RWPE2 (cell line): ENCODE results near the gene HOXC9.

Experiments used
- ATAC-seq: fragments of 200-7000 bp; cut with Tn5 transposase; 3 replicates; pipeline ENCODE4 v1.9.1; 2021; ENCODE audit warnings: low read depth
- DNase-seq: peaks from one replicate; pipeline ENCODE4 v3.0.0-alpha.2; 2020; ENCODE audit warnings: low spot score
- H3K27ac ChIP-seq: fragments of 450-650 bp; 2 replicates; pipeline ENCODE4 v1.5.1; 2017; ENCODE audit warnings: mild to moderate bottlenecking; ENCODE audit not compliant: poor library complexity, severe bottlenecking
- H3K27me3 ChIP-seq: fragments of 250-450 bp; sonication (Bioruptor Pico); 2 replicates; pipeline ENCODE4 v1.5.1; 2021; ENCODE audit warnings: mild to moderate bottlenecking, moderate library complexity; ENCODE audit not compliant: insufficient read depth, poor library complexity, severe bottlenecking
- H3K36me3 ChIP-seq: fragments of 250-450 bp; sonication (Bioruptor Pico); 2 replicates; pipeline ENCODE4 v1.5.1; 2020; ENCODE audit warnings: low read depth, mild to moderate bottlenecking, moderate library complexity
- H3K4me1 ChIP-seq: fragments of 250-450 bp; sonication (Bioruptor Pico); 2 replicates; pipeline ENCODE4 v1.5.1; 2021; ENCODE audit warnings: mild to moderate bottlenecking, moderate library complexity; ENCODE audit not compliant: insufficient read depth, poor library complexity, severe bottlenecking
- H3K4me3 ChIP-seq: fragments of 250-450 bp; sonication (Bioruptor Pico); 2 replicates; pipeline ENCODE4 v1.5.1; 2021; ENCODE audit warnings: mild to moderate bottlenecking, moderate library complexity; ENCODE audit not compliant: severe bottlenecking
- H3K9me3 ChIP-seq: fragments of 250-450 bp; sonication (Bioruptor Pico); 2 replicates; pipeline ENCODE4 v1.5.1; 2021; ENCODE audit warnings: mild to moderate bottlenecking, moderate library complexity; ENCODE audit not compliant: severe bottlenecking
- TF ChIP-seq, protein P1 (sequence below): fragments of 450-650 bp; IDR thresholded peaks from one replicate; pipeline ENCODE4 v1.5.1; 2017; ENCODE audit warnings: mild to moderate bottlenecking, moderate library complexity; ENCODE audit not compliant: poor library complexity, severe bottlenecking

HOXC9 gene

DNA sequence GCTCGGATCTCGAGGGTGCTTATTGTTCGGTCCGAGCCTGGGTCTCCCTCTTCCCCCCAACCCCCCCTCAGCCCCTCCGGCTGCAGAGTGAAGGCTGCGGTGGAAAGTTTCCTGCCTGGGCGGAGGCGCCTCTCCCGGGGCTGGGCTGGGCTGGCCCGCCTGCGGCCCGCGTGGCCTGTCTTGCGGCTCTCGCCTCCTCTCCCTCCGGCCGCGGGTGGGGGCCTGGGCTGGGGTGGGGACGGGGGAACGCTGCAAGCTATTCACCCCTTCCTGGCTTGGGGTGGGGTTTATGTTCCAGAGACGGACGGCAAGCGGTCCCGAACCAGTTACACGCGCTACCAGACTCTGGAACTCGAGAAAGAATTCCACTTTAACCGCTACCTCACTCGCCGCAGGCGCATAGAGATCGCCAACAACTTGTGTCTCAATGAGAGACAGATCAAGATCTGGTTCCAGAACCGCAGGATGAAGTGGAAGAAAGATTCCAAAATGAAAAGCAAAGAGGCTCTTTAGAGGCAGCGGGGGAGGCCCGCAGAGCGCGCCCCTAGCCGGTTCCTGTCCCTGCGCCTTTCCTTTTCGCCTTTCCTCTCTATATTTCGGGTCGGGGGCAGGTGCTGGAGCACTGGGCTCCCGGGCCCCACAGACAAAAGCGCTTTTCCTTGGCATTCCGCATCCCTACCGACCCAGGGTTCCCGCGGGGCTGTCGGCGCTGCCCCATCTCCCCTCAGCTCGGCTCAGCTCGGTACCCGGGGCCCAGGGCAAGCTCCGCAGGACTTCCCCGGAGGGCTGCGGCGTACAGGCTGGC lies 34.2 kb downstream of the HOXC9 start:
- TF ChIP-seq, protein P1, sequence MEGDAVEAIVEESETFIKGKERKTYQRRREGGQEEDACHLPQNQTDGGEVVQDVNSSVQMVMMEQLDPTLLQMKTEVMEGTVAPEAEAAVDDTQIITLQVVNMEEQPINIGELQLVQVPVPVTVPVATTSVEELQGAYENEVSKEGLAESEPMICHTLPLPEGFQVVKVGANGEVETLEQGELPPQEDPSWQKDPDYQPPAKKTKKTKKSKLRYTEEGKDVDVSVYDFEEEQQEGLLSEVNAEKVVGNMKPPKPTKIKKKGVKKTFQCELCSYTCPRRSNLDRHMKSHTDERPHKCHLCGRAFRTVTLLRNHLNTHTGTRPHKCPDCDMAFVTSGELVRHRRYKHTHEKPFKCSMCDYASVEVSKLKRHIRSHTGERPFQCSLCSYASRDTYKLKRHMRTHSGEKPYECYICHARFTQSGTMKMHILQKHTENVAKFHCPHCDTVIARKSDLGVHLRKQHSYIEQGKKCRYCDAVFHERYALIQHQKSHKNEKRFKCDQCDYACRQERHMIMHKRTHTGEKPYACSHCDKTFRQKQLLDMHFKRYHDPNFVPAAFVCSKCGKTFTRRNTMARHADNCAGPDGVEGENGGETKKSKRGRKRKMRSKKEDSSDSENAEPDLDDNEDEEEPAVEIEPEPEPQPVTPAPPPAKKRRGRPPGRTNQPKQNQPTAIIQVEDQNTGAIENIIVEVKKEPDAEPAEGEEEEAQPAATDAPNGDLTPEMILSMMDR, result no peak
- Histone ChIP-seq H3K27ac (no peak overlapping the region), H3K36me3 (no peaks in the 10 kb centered on the region), H3K27me3 (peaks cover 83% of the 10 kb centered on the region), H3K4me1 (no peaks in the 10 kb centered on the region), H3K4me3 (peak overlapping the region; percentile 34), H3K9me3 (no peaks in the 10 kb centered on the region)
- DNase-seq (no peak), ATAC-seq (0 out of 3 replicates have a peak, but pooled peaks have one; percentile 13)

DNA sequence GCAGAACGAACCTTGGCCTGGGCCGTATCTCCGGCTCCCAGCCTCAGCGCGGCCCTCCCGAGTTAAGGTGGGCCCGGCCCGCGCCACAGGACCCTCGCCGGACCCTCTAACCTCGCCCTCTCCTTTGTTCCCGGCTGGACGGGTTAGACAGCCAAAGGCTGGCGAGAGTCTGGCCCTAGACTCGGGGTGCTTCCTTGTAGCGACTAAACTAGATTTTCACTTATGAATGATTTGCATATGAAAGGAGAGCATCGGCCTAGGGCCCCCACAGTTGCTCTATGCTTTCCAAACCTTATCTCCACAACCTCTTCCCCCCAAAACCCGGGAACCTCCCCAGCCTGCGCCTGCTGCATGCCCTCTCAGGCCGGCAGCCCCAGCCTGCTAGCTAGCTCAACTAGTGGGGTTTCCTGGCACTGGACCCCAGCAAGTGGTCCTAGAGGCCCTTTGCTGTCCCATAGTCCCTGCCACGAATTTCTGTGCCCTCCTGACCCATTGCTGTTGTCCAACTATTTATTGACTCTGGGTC lies 34.9 kb downstream of the HOXC9 start:
- Histone ChIP-seq H3K4me3 (no peak overlapping the region), H3K4me1 (no peaks in the 10 kb centered on the region), H3K9me3 (no peaks in the 10 kb centered on the region), H3K27me3 (peaks cover 85% of the 10 kb centered on the region), H3K27ac (no peak overlapping the region), H3K36me3 (no peaks in the 10 kb centered on the region)
- no peak for ATAC-seq
- TF ChIP-seq, protein P1, result no peak
- DNase-seq, result no peak

DNA sequence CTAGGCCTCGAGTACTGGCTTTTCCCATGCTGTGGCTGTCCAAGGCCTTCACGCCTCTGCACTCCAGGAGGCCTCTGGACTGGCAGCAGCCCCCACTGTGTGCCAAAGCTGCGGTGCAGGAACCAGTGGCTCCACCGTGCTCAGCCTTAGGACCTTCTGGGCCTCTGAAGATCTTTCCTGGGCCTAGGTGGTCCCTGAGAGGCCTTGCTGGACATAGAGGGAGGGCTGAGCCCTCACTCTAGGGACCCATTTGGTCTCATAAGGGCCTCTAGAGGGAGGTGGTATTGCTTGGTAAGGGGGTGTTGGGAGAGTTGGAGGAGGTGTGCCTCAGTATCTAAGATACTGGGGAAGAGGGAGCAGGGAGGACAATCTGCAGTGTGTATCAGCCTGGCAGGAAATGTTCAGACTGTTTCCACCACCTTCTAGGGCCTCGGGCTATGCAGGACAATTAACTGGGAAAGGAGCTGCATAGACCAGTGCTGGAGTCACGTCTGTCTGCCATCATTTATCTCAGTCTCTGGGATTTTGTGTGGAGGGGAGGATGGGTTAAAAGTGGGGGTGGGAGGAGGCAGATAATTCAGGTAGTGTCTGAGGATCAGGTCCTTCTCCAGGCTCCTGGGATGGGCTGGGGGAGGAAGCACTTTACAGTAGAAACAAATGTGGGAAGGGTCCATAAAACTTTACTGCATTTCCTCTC lies 35.8 kb downstream of the HOXC9 start:
- TF ChIP-seq, protein P1, result no peak
- Histone ChIP-seq H3K9me3 (no peaks in the 10 kb centered on the region), H3K27me3 (peaks cover 85% of the 10 kb centered on the region), H3K4me3 (no peak overlapping the region), H3K27ac (no peak overlapping the region), H3K4me1 (no peaks in the 10 kb centered on the region), H3K36me3 (no peaks in the 10 kb centered on the region)
- ATAC-seq, result no peak
- no peak for DNase-seq

DNA sequence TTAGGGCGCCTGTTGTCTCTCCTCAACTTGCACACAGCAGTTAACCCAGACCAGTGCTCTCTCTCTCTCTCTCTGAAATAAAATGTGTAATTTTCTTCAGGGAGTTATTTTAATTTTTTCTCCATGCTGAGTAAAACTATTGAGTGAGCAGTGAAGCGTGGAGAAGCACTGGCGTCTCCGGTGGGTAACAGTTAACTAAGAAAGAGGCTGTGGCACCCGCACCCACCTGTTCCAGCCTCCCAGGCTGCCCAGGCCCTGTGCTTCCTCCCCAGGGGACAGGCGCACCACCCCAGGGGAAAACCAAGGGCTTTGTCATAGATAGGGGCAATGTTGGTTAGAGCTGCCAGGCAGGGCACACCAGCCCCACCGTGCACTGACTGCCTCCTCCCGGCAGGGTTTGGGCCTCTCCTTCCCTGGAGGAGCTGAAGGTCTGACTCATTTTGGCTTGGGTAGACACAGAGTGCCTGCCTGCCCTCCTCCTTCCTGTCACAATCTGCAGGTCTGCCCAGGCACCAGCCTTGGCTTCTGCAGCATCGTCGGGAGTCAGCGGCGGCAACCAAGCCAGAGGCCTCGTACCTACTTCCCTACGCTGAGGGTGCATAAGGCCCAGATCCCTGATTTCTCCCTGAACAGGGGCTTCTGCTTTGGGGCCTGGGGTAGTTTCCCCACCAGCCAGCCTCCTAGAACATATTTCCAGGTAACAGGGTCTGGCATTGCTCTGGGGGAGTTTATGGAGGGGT lies 36.8 kb downstream of the HOXC9 start:
- DNase-seq, result no peak
- H3K36me3 ChIP-seq, result no peaks in the 10 kb centered on the region
- peak; percentile 26; the same call in 1 of the 3 replicates for ATAC-seq
- no peak overlapping the region for H3K4me3 ChIP-seq
- no peaks in the 10 kb centered on the region for H3K9me3 ChIP-seq
- TF ChIP-seq, protein P1, result no peak
- peaks cover 83% of the 10 kb centered on the region for H3K27me3 ChIP-seq
- no peak overlapping the region for H3K27ac ChIP-seq
- H3K4me1 ChIP-seq, result no peaks in the 10 kb centered on the region
